ENCODE results near the gene PXT1.
"Not testable (repeated sequence)": the region's sequence is repeated elsewhere in the genome, so short reads cannot be mapped to it uniquely, and the experiment has no call there.

The PXT1 gene

GRCh38 chr6:36463676-36464075, 21.0 kb upstream of the PXT1 start:
- TF ChIP-seq CTCF (IDR thresholded peaks at IDR 0.05), result no peak
- no peak overlapping the region for H3K4me3 ChIP-seq (ENCODE audit: low read depth, low read length)

GRCh38 chr6:36461646-36462045, 19.0 kb upstream of the PXT1 start:
- no peaks in the 10 kb centered on the region for H3K4me1 ChIP-seq
- no peaks in the 10 kb centered on the region for H3K9me3 ChIP-seq (ENCODE audit: control insufficient read depth, low read length)
- H3K4me2 ChIP-seq (ENCODE audit: low read length), result no peak overlapping the region
- H3K9ac ChIP-seq, result no peak overlapping the region
- no peak overlapping the region for H2AFZ ChIP-seq
- H3K27ac ChIP-seq, result no peak overlapping the region
- H3K27me3 ChIP-seq (ENCODE audit: control insufficient read depth, insufficient read depth, low read length), result no peaks in the 10 kb centered on the region
- H3K36me3 ChIP-seq (ENCODE audit: control insufficient read depth, insufficient read depth, low read length), result no peaks in the 10 kb centered on the region
- no peak for TF ChIP-seq CTCF (IDR thresholded peaks at IDR 0.05)
- no peak overlapping the region for H3K4me3 ChIP-seq (ENCODE audit: low read depth, low read length)
- H3K79me2 ChIP-seq, result peaks cover 50% of the 10 kb centered on the region

More at GRCh38 chr6:36463676-36464075, 21.0 kb upstream of the PXT1 start:
- H3K4me2 ChIP-seq (ENCODE audit: low read length), result no peak overlapping the region
- no peaks in the 10 kb centered on the region for H3K4me1 ChIP-seq
- no peak overlapping the region for H3K27ac ChIP-seq
- H3K36me3 ChIP-seq (ENCODE audit: control insufficient read depth, insufficient read depth, low read length), result no peaks in the 10 kb centered on the region
- H3K27me3 ChIP-seq (ENCODE audit: control insufficient read depth, insufficient read depth, low read length), result no peaks in the 10 kb centered on the region
- no peak overlapping the region for H2AFZ ChIP-seq
- H3K9me3 ChIP-seq (ENCODE audit: control insufficient read depth, low read length), result no peaks in the 10 kb centered on the region
- H3K9ac ChIP-seq, result no peak overlapping the region
- peaks cover 39% of the 10 kb centered on the region for H3K79me2 ChIP-seq

GRCh38 chr6:36460916-36461315, 18.3 kb upstream of the PXT1 start:
- H3K4me3 ChIP-seq (ENCODE audit: low read depth, low read length), result no peak overlapping the region
- H3K79me2 ChIP-seq, result peaks cover 48% of the 10 kb centered on the region
- H3K27me3 ChIP-seq (ENCODE audit: control insufficient read depth, insufficient read depth, low read length), result no peaks in the 10 kb centered on the region
- H3K4me2 ChIP-seq (ENCODE audit: low read length), result no peak overlapping the region
- no peak overlapping the region for H3K9ac ChIP-seq
- H2AFZ ChIP-seq, result no peak overlapping the region
- no peaks in the 10 kb centered on the region for H3K36me3 ChIP-seq (ENCODE audit: control insufficient read depth, insufficient read depth, low read length)
- H3K9me3 ChIP-seq (ENCODE audit: control insufficient read depth, low read length), result no peaks in the 10 kb centered on the region
- H3K4me1 ChIP-seq, result no peaks in the 10 kb centered on the region
- no peak overlapping the region for H3K27ac ChIP-seq
- no peak for TF ChIP-seq CTCF (IDR thresholded peaks at IDR 0.05)

- no peaks in the 10 kb centered on the region for H3K36me3 ChIP-seq (ENCODE audit: control insufficient read depth, insufficient read depth, low read length)
- no peak overlapping the region for H3K4me3 ChIP-seq (ENCODE audit: low read depth, low read length)
- no peak overlapping the region for H2AFZ ChIP-seq
- no peak for TF ChIP-seq CTCF (IDR thresholded peaks at IDR 0.05)
- H3K9me3 ChIP-seq (ENCODE audit: control insufficient read depth, low read length), result no peaks in the 10 kb centered on the region
- H3K79me2 ChIP-seq, result peaks cover 54% of the 10 kb centered on the region
- H3K4me1 ChIP-seq, result no peaks in the 10 kb centered on the region
- no peak overlapping the region for H3K4me2 ChIP-seq (ENCODE audit: low read length)
- no peak overlapping the region for H3K27ac ChIP-seq
- no peaks in the 10 kb centered on the region for H3K27me3 ChIP-seq (ENCODE audit: control insufficient read depth, insufficient read depth, low read length)
- H3K9ac ChIP-seq, result no peak overlapping the region
These were observed 16.8 kb upstream of the PXT1 start for GRCh38 chr6:36459501-36459900.

GRCh38 chr6:36455486-36456027, 12.9 kb upstream of the PXT1 start:
- H3K4me3 ChIP-seq (ENCODE audit: low read depth, low read length), result no peak overlapping the region
- peaks cover 68% of the 10 kb centered on the region for H3K79me2 ChIP-seq
- H2AFZ ChIP-seq, result no peak overlapping the region
- no peaks in the 10 kb centered on the region for H3K9me3 ChIP-seq (ENCODE audit: control insufficient read depth, low read length)
- TF ChIP-seq CTCF (IDR thresholded peaks at IDR 0.05), result no peak
- H3K4me2 ChIP-seq (ENCODE audit: low read length), result no peak overlapping the region
- no peaks in the 10 kb centered on the region for H3K36me3 ChIP-seq (ENCODE audit: control insufficient read depth, insufficient read depth, low read length)
- H3K9ac ChIP-seq, result no peak overlapping the region
- no peaks in the 10 kb centered on the region for H3K4me1 ChIP-seq
- H3K27ac ChIP-seq, result no peak overlapping the region
- no peaks in the 10 kb centered on the region for H3K27me3 ChIP-seq (ENCODE audit: control insufficient read depth, insufficient read depth, low read length)

GRCh38 chr6:36452897-36453296, 10.2 kb upstream of the PXT1 start:
- H3K4me2 ChIP-seq (ENCODE audit: low read length); H3K4me1 ChIP-seq; H3K9me3 ChIP-seq (ENCODE audit: control insufficient read depth, low read length); H2AFZ ChIP-seq; H3K36me3 ChIP-seq (ENCODE audit: control insufficient read depth, insufficient read depth, low read length); H3K4me3 ChIP-seq (ENCODE audit: low read depth, low read length); H3K27me3 ChIP-seq (ENCODE audit: control insufficient read depth, insufficient read depth, low read length); H3K9ac ChIP-seq; H3K27ac ChIP-seq: not testable (repeated sequence)
- peaks cover 71% of the 10 kb centered on the region for H3K79me2 ChIP-seq

- H2AFZ ChIP-seq; H3K4me2 ChIP-seq (ENCODE audit: low read length); H3K27me3 ChIP-seq (ENCODE audit: control insufficient read depth, insufficient read depth, low read length); H3K36me3 ChIP-seq (ENCODE audit: control insufficient read depth, insufficient read depth, low read length); H3K9me3 ChIP-seq (ENCODE audit: control insufficient read depth, low read length); H3K9ac ChIP-seq; H3K4me3 ChIP-seq (ENCODE audit: low read depth, low read length); H3K27ac ChIP-seq: not testable (repeated sequence)
- Histone ChIP-seq H3K4me1 (peaks cover 11% of the 10 kb centered on the region), H3K79me2 (peaks cover 51% of the 10 kb centered on the region)
These were observed 6.5 kb upstream of the PXT1 start for GRCh38 chr6:36449173-36449572.
